ENCODE data around the gene HTR3D. TPM values are rescaled to one million over a fixed set of nuclear protein-coding genes. Genes with fewer than 3 reads are reported as not detected.

The HTR3D gene, protein sequence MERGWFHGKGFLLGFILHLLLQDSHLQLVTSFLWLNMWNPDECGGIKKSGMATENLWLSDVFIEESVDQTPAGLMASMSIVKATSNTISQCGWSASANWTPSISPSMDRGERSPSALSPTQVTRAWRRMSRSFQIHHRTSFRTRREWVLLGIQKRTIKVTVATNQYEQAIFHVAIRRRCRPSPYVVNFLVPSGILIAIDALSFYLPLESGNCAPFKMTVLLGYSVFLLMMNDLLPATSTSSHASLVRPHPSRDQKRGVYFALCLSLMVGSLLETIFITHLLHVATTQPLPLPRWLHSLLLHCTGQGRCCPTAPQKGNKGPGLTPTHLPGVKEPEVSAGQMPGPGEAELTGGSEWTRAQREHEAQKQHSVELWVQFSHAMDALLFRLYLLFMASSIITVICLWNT
- not detected for total RNA-seq
- polyA plus RNA-seq: not detected
- long read RNA-seq, donor 1: 0 reads
- long read RNA-seq, donor 2: 0 reads
- long read RNA-seq, donor 3: 0 reads
- long read RNA-seq, donor 4: 0 reads
- long read RNA-seq, donor 5: 0 reads
- long read RNA-seq, donor 6: 0 reads
- long read RNA-seq, donor 7: 0 reads
- long read RNA-seq, donor 8: 0 reads
- long read RNA-seq, donor 9: 0 reads
- long read RNA-seq, donor 10: 0 reads

DNA sequence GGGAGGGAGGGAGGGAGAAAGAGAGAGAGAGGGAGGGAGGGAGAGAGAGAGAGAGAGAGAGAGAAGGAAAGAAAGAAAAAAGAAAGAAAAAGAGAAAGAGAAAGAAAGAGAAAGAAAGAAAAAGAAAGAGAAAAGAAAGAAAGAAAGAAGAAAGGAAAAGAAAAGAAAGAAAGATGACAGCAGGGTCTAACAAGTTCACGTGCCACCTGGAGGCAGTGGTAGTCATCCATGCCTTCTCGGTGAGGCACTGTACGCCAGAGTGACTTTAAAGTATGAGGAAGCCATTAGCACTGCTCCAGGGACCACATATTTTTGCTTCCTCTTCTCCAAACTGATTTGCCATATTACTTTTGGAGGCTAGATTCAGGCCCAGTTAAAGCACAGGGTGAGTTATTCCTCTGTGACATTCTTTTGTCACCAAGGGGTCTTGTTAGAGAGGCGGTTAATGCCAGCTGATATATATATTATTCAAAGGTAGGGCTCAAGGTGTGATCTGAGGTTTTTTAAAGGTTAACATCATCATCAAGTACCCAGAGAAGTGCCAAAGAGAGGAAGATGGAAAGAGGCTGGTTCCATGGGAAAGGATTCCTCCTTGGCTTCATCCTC, at the start of gene HTR3D:
Gene HTR3D (plus strand): TSS at position 556 of the 606 bp plus-strand sequence. CDS start 0 bp downstream, at position 556.
- 75% methylated on average over 4 of the region's 4 CpGs for WGBS
- no peak within 1 kb of the TSS for H3K27ac ChIP-seq (ENCODE audit: low read depth in 1 of 2, low read length in 1 of 2)

GRCh38 chr3:183981990-183982644, 49.4 kb upstream of the HTR3D start:
- peaks cover 8 to 16% of the 10 kb centered on the region in 2 donors for H3K36me3 ChIP-seq (ENCODE audit: control insufficient read depth in 2 of 2, insufficient read depth in 2 of 2, low read length in 1 of 2)

More for the DNA sequence above, at the start of gene HTR3D:
- H3K9me3 ChIP-seq (ENCODE audit: control insufficient read depth in 2 of 2, insufficient read depth in 1 of 2, low read length in 1 of 2): no peaks in the 10 kb centered on the region
- H3K4me1 ChIP-seq (ENCODE audit: control insufficient read depth in 2 of 2, insufficient read depth in 2 of 2, low read length in 2 of 2): no peaks in the 10 kb centered on the region
- H3K36me3 ChIP-seq (ENCODE audit: control insufficient read depth in 2 of 2, insufficient read depth in 2 of 2, low read length in 1 of 2): no peaks in the 10 kb centered on the region
- DNase-seq (ENCODE audit: low read depth in 6 of 9, low spot score in 9 of 9): no peak
- H3K27me3 ChIP-seq (ENCODE audit: control insufficient read depth in 2 of 2, insufficient read depth in 1 of 2, low read length in 1 of 2): no peaks in the 10 kb centered on the region
- H3K4me3 ChIP-seq (ENCODE audit: low read length in 2 of 2): no peak within 1 kb of the TSS

DNA sequence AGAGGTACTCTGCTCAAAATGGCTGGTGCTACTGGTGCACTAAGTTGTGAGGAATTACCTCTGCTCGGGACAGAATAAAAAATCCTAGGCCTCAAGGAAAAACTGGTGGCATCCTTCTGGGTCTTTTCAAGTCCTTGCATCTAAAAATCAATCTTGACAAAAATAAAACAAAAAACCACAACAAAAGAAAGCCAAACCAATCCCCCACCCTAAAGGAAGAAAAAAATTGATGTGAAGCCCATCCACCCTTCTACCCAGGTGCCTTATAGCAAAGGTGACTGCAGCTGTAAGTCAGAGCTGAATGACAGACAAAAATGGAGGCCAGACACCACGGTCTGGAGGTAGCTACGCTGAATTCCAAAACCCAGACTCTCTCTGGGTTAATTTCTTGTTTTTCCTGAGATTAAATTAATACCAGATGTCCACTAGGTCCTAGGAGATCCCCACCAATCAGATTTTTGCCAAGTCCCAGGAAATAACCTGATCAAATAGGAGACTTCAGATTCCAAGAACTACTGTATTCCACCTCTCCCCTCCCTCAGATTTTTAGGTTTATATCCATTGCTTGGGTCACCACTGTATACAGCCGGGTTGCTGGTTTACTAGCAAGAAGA, 47.3 kb upstream of the HTR3D start:
- Histone ChIP-seq H3K9me3 (ENCODE audit: control insufficient read depth in 2 of 2, insufficient read depth in 1 of 2, low read length in 1 of 2) (no peaks in the 10 kb centered on the region), H3K4me1 (ENCODE audit: control insufficient read depth in 2 of 2, insufficient read depth in 2 of 2, low read length in 2 of 2) (peaks cover 31 to 47% of the 10 kb centered on the region in 2 donors), H3K27me3 (ENCODE audit: control insufficient read depth in 2 of 2, insufficient read depth in 1 of 2, low read length in 1 of 2) (no peaks in the 10 kb centered on the region), H3K27ac (ENCODE audit: low read depth in 1 of 2, low read length in 1 of 2) (no peak overlapping the region), H3K4me3 (ENCODE audit: low read length in 2 of 2) (no peak overlapping the region), H3K36me3 (ENCODE audit: control insufficient read depth in 2 of 2, insufficient read depth in 2 of 2, low read length in 1 of 2) (peaks cover 14 to 16% of the 10 kb centered on the region in 2 donors)
- WGBS: 82% methylated on average over 4 of the region's 4 CpGs
- peak in 2 of 9 donors; percentile 34 to 59 for DNase-seq (ENCODE audit: low read depth in 6 of 9, low spot score in 9 of 9)

More at GRCh38 chr3:183981990-183982644, 49.4 kb upstream of the HTR3D start:
- no peak overlapping the region for H3K27ac ChIP-seq (ENCODE audit: low read depth in 1 of 2, low read length in 1 of 2)
- H3K4me1 ChIP-seq (ENCODE audit: control insufficient read depth in 2 of 2, insufficient read depth in 2 of 2, low read length in 2 of 2): peaks cover 20 to 34% of the 10 kb centered on the region in 2 donors
- WGBS: 95% methylated on average over 6 of the region's 6 CpGs
- no peaks in the 10 kb centered on the region for H3K27me3 ChIP-seq (ENCODE audit: control insufficient read depth in 2 of 2, insufficient read depth in 1 of 2, low read length in 1 of 2)
- H3K4me3 ChIP-seq (ENCODE audit: low read length in 2 of 2): no peak overlapping the region
- H3K9me3 ChIP-seq (ENCODE audit: control insufficient read depth in 2 of 2, insufficient read depth in 1 of 2, low read length in 1 of 2): peaks cover 0 to 2% of the 10 kb centered on the region in 2 donors
- DNase-seq (ENCODE audit: low read depth in 6 of 9, low spot score in 9 of 9): no peak

- Histone ChIP-seq H3K27ac (ENCODE audit: low read depth in 1 of 2, low read length in 1 of 2) (no peak overlapping the region), H3K36me3 (ENCODE audit: control insufficient read depth in 2 of 2, insufficient read depth in 2 of 2, low read length in 1 of 2) (peaks cover 14 to 16% of the 10 kb centered on the region in 2 donors), H3K9me3 (ENCODE audit: control insufficient read depth in 2 of 2, insufficient read depth in 1 of 2, low read length in 1 of 2) (no peaks in the 10 kb centered on the region), H3K4me3 (ENCODE audit: low read length in 2 of 2) (no peak overlapping the region), H3K27me3 (ENCODE audit: control insufficient read depth in 2 of 2, insufficient read depth in 1 of 2, low read length in 1 of 2) (no peaks in the 10 kb centered on the region), H3K4me1 (ENCODE audit: control insufficient read depth in 2 of 2, insufficient read depth in 2 of 2, low read length in 2 of 2) (peaks cover 31 to 47% of the 10 kb centered on the region in 2 donors)
- 96% methylated on average over 11 of the region's 11 CpGs for WGBS
- DNase-seq (ENCODE audit: low read depth in 6 of 9, low spot score in 9 of 9): no peak
Measured at GRCh38 chr3:183984749-183985729, 46.5 kb upstream of the HTR3D start.

DNA sequence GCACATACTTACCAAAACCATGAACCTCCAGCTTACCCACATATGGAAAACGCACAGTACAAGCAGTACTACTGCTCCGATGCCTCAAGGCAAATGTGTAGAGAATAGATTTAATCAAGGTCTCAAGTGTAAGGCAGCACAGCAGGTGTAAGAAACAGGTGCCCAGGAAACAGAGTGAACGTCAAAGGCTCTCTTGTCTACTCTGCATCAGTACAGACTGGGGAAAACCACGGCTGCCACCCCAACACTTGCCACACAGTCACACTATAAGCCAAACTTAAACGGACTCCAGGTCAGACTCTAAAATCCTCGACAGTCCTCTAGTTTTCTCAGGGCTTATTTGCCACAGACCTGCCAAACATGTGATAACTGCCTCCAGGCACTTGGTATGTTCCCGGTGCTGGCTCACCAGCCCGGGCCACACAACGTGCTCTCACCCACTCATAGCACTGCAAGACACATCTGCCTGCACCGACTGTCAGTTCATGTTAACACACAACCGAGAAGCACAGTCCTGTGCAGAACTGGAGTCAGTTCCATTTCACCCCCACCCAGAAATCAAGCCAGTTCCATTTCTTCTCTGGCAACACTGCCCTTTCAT, 44.4 kb upstream of the HTR3D start:
- DNase-seq (ENCODE audit: low read depth in 6 of 9, low spot score in 9 of 9): peak; percentile 56 to 92 (median 81)
- H3K27ac ChIP-seq (ENCODE audit: low read depth in 1 of 2, low read length in 1 of 2): peak overlapping the region; percentile 74 to 77
- H3K4me1 ChIP-seq (ENCODE audit: control insufficient read depth in 2 of 2, insufficient read depth in 2 of 2, low read length in 2 of 2): peaks cover 31 to 50% of the 10 kb centered on the region in 2 donors
- no peaks in the 10 kb centered on the region for H3K9me3 ChIP-seq (ENCODE audit: control insufficient read depth in 2 of 2, insufficient read depth in 1 of 2, low read length in 1 of 2)
- H3K27me3 ChIP-seq (ENCODE audit: control insufficient read depth in 2 of 2, insufficient read depth in 1 of 2, low read length in 1 of 2): no peaks in the 10 kb centered on the region
- WGBS: 39% methylated on average over 11 of the region's 11 CpGs
- peaks cover 10 to 14% of the 10 kb centered on the region in 2 donors for H3K36me3 ChIP-seq (ENCODE audit: control insufficient read depth in 2 of 2, insufficient read depth in 2 of 2, low read length in 1 of 2)
- H3K4me3 ChIP-seq (ENCODE audit: low read length in 2 of 2): no peak overlapping the region

DNA sequence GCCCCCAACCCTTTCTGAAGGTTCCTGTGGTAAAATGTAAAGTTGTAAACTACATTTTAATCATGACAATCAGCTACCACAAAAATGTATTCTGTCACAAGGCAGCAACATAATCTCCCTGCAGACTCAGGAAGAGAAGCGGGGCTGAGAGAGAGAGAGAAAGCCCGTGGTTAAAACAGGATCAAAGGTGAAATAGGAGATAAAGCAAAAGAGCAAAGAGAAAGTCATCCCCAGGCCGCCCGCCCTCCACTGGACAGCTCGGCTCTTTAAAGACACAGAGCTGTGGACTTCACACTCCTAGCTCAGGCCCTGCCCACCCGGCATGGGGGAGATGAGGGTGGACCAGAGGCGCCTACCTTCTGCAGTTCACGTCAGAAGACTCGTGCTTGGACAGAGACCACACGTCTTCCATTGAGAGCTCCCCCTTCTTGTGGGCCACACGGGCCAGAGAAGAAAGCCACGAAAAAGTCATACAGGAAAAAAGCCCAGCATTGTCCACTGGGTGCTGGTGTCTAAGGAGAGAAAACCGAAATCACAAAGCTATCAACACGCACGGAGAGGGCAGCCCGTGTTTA, 43.2 kb upstream of the HTR3D start:
- Histone ChIP-seq H3K9me3 (ENCODE audit: control insufficient read depth in 2 of 2, insufficient read depth in 1 of 2, low read length in 1 of 2) (no peaks in the 10 kb centered on the region), H3K27ac (ENCODE audit: low read depth in 1 of 2, low read length in 1 of 2) (peak overlapping the region in 1 of 2 donors; percentile 77), H3K4me3 (ENCODE audit: low read length in 2 of 2) (no peak overlapping the region), H3K4me1 (ENCODE audit: control insufficient read depth in 2 of 2, insufficient read depth in 2 of 2, low read length in 2 of 2) (peaks cover 31 to 50% of the 10 kb centered on the region in 2 donors), H3K27me3 (ENCODE audit: control insufficient read depth in 2 of 2, insufficient read depth in 1 of 2, low read length in 1 of 2) (no peaks in the 10 kb centered on the region), H3K36me3 (ENCODE audit: control insufficient read depth in 2 of 2, insufficient read depth in 2 of 2, low read length in 1 of 2) (peaks cover 2 to 8% of the 10 kb centered on the region in 2 donors)
- DNase-seq (ENCODE audit: low read depth in 6 of 9, low spot score in 9 of 9): peak in 2 of 9 donors; percentile 32 to 68
- WGBS: 77% methylated on average over 16 of the region's 16 CpGs

- Histone ChIP-seq H3K4me1 (ENCODE audit: control insufficient read depth in 2 of 2, insufficient read depth in 2 of 2, low read length in 2 of 2) (peaks cover 16 to 23% of the 10 kb centered on the region in 2 donors), H3K27ac (ENCODE audit: low read depth in 1 of 2, low read length in 1 of 2) (no peak overlapping the region), H3K9me3 (ENCODE audit: control insufficient read depth in 2 of 2, insufficient read depth in 1 of 2, low read length in 1 of 2) (no peaks in the 10 kb centered on the region), H3K36me3 (ENCODE audit: control insufficient read depth in 2 of 2, insufficient read depth in 2 of 2, low read length in 1 of 2) (peaks cover 0 to 8% of the 10 kb centered on the region in 2 donors), H3K4me3 (ENCODE audit: low read length in 2 of 2) (no peak overlapping the region), H3K27me3 (ENCODE audit: control insufficient read depth in 2 of 2, insufficient read depth in 1 of 2, low read length in 1 of 2) (no peaks in the 10 kb centered on the region)
- 96% methylated on average over 5 of the region's 5 CpGs for WGBS
- DNase-seq (ENCODE audit: low read depth in 6 of 9, low spot score in 9 of 9): no peak
Measured at GRCh38 chr3:183991403-183991802, 40.1 kb upstream of the HTR3D start.

Data from thymus (tissue), 14 donors.